Stimulated activated CD8-positive, alpha-beta memory T cell treated with anti-CD3 and anti-CD28 coated beads, Interleukin-7, amount 100 ng/mL, for 4 hours (primary cell): ENCODE data around the gene NRP1.
"Not testable (repeated sequence)": the region's sequence is repeated elsewhere in the genome, so short reads cannot be mapped to it uniquely, and the experiment has no call there.

Source experiments
- DNase-seq, 2 donors: peaks; one replicate each; pipeline ENCODE4 v3.0.0-alpha.2; 2020; ENCODE audit warnings: low read depth in 2 of 2

Gene NRP1

GRCh38 chr10:33150889-33151288, 183.6 kb downstream of the NRP1 start:
- no peak for DNase-seq

GRCh38 chr10:33150146-33150545, 184.3 kb downstream of the NRP1 start:
- DNase-seq = no peak

DNA sequence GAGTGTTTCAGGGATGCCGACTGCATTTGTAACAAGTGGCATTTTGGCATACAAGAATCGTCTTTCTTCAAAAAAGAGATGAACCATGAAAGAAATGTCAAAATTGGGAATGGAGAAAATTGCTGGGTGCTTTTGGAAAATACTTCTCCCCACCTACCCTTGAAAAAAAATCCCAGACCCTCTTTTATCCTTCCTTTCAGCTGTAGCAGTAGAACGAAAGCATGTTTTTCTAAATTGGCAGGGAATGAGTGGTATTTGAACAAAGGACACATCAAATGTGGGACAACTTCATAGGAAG, 187.5 kb downstream of the NRP1 start:
- no peak for DNase-seq

GRCh38 chr10:33146189-33147012, 188.1 kb downstream of the NRP1 start:
- DNase-seq = no peak

DNA sequence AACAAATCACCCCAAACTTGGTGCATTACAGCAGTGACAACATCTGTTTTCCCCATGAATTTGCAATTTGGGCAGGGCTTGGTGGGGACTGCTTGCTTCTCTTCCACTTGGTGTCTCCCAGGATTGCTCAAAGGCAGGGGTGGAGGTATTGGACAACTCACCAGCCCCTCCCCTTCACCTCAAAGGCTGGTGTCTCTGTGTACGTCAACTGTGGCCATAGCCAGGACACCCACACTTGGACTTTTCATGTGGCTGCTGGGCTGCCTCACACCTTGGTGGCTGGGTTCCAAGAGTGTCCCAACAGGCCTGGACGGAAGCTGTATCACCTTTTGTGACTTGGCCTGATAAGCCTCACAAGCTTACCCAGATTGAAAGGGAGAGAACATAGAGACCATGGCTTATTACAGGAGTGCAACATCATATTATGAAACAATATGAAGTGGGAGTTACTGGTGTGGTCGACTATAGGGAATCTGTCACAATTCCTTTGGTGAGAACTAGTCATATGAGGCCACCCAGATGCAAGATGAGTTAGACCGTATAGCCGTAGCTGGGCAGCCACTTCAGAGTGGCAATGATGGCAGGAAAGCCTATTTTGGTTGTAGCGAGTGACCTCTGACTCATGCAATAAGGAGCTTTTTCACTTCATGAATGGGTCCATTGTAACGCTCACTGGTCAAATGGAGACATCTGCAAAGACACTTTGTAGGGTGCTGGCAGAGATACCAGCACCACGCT, 188.8 kb downstream of the NRP1 start:
- no peak for DNase-seq

DNA sequence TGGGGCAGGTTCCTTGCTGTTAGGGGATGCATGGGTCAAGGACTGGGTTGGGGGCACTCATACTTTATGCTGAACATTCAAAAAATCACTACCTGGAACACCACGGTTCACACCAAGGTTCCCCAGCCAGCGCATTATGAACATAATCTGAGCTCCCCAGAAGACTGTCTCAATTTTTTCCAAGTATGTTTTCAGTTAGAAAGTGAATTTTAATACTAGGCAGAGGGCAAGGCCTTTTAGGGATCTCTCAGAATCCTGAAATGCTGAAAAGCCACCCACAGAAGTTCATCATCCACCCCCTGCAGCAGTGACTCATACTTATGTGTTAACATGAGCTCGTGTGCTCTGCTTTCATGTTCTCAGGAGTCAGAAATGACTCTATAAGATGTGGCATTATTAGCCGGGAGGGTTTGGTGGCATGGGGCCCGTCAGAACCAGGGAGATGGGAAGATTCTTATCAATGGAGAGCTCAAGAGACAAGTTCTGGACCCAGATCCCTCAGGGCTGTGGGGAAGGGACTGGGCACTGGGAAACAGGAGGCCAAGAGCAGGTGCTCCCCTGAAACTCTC, 191.2 kb downstream of the NRP1 start:
- peak; percentile 43 to 66 for DNase-seq

GRCh38 chr10:33142295-33142694, 192.2 kb downstream of the NRP1 start:
- no peak for DNase-seq

DNA sequence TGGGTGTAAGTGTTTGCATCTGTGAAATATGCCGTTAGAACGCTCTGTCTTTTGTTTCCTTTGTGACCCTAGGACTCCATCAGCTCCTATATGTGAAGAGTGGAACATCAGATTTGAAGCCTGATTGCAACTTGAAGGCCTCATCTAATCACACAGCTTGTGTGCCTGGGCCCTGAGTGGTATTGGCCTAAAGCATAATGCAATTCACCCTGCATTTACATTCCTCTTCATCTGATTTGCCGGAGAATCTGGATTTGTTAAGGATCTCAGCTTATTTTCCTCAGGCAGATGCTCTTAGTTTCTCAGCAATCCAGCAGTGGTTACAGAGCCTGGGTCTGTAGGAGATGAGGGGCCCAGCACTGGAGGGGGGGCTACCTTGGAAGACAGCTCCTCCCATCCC, 193.2 kb downstream of the NRP1 start:
- no peak for DNase-seq

GRCh38 chr10:33139181-33139646, 195.3 kb downstream of the NRP1 start:
- DNase-seq = peak; percentile 40 to 62

- DNase-seq = not testable (repeated sequence)
Observed at GRCh38 chr10:33138686-33139085, 195.8 kb downstream of the NRP1 start.

- DNase-seq = no peak
Observed at GRCh38 chr10:33137356-33138005, 197.0 kb downstream of the NRP1 start.

DNA sequence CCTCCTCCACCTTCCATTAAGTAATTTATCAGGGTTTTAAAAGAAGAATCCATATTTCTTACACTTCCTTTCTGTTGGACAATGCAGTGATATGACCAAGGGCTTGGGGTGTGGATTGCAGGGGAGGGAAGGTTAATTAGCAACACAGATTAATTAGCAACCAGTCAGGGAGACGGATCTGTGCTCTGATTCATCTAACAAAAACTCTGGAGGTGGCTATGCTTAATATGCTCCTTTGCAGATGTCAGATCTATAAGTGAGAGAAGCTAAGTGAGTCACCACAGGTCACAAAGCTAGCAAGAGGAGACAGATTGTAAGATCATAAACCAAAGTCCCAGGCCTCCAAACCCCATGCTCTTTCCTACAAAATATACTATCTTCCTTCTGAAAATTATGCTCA, 197.7 kb downstream of the NRP1 start:
- DNase-seq = no peak

DNA sequence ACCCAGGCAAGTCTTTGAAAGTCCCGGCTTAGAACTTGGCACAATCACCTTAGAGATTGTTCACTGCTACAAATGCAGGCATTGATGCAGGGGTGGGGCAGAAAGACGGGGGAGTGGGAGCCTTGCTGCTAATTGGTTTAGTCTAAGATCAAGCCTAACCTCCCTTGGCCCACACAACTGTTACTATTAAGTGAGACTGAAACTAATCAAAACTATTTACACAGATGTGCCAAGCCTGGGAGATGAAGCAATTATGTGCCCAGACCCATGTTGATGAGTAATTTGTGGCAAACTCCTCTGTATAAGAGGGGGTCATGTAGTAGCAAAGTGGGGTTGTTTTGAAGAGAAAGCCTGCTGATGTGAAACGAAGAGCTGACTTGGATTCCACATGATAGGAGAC, 198.2 kb downstream of the NRP1 start:
- no peak for DNase-seq

- peak; percentile 72 to 83 for DNase-seq
Observed at GRCh38 chr10:33134011-33134751, 200.3 kb downstream of the NRP1 start.

GRCh38 chr10:33133557-33133956, 200.9 kb downstream of the NRP1 start:
- DNase-seq = no peak

DNA sequence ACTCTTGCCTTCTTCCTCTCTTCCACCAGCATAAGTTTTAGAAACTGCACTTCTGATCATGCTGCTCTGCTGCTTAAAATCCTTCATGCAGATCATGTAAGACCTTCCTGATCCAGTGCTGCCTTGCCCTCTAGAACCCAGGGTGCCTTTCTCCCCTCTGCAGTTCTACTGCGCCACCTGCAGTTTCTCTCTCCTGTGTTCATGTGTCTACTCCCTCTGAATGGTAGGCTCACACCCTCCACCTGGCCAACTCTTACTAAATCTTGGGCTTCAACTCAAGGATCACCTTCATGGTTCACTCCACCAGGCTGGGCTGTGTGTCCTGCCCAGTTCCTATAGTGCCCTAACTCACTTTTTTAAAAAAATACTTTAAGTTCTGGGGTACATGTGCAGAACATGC, 201.8 kb downstream of the NRP1 start:
- DNase-seq = no peak

DNA sequence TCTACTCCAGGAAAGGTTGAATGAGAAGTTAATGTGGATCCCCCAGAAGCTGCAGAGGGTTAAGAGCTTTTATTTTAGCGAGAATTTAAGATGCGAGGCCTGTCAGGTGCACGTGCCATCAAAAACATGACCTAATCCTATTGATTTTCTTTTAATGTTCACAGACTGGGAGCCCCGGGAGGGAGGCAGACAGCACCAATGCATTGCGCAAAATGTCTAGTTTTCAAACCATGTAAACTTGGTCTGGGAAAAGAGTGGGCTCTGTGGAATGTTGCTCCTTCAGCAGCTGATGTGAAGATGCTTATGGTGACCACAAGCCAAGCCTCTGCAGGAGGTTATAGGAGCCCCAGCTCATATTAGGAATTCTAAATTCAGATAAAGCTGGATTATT, 204.5 kb downstream of the NRP1 start:
- DNase-seq = no peak

DNA sequence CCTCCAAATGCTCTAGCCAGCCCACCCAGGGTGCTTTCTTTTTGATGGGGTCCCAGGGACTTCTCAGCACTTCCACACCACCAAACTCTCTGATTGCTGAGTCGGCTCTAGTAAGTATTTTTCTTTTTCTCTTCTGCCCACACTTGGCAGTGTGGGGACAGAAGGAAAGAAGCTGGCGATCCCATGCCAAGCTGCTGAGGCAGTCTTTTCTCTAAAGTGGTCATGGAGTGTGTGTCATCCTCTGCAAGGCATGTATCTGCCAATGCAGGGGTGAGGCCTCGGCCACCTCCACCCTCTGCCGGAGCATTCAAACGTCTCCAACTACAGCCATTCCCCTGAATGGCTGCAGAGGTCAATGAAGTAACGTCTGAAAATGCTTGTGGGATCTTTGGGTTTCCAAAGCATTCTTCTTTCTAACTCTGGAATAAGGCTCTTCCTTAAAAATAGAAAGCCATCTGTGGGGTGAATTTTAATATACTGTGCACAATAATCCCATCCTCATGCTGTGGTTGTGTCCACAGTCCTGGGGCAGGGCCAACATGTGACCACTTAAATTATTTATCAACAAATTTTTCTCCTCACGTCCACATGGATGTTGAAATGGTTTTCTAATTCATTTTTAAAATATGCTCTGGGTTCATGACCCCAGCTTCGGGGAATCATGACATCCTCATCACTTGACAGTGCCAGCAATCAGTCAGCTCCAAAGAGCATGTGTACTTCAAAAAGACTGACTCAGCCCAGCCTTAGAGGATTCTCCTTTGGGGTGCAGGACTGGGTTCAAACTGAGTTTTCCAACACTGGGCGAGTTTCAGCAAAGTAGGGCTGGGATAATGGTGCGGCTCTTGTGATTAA, 205.1 kb downstream of the NRP1 start:
- DNase-seq = no peak

DNA sequence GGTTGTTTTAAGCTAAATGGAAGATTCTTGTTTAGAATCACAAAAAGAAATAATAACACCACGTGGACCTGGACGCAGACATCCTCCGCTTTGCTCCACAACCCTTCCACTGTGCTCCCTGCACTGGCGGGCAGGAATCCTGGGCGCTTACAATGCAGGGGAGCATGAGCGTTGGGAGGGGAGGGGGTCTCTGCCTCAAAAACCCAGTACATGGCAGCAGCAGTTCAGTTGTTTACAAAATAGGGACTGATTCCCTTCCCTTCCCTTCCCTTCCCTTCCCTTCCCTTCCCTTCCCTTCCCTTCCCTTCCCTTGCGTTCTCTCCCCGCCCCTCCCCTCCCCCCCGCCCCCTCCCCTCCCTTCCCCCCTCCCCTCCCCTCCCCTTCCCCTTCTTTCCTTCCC, 206.8 kb downstream of the NRP1 start:
- DNase-seq = no peak
